CD4-positive, alpha-beta T cell (primary cell): ENCODE measurements around the gene IL17RE. TPM values are rescaled to one million over a fixed set of nuclear protein-coding genes. Genes with fewer than 3 reads are reported as not detected.

Experiments
- ATAC-seq: fragments of 200-7000 bp; cut with Tn5 transposase; one replicate; pipeline ENCODE4 v1.10.0; 2022; ENCODE audit warnings: mild to moderate bottlenecking; ENCODE audit not compliant: poor library complexity
- CTCF ChIA-PET: fragments of 350-600 bp; sonication (Branson Sonifier 250); formaldehyde crosslinking; loops from one replicate; lab custom pipeline; 2021; ENCODE audit warnings: antibody characterized with exemption, inconsistent platforms; lab: Charles Lee
- POLR2A ChIA-PET: fragments of 350-600 bp; sonication (Branson Sonifier 250); formaldehyde crosslinking; loops from one replicate; lab custom pipeline; 2021; ENCODE audit warnings: antibody characterized with exemption, inconsistent platforms; lab: Charles Lee
- DNase-seq, 14 experiments: peaks; one replicate each; pipeline ENCODE4 v3.0.0-alpha.2; 2013 to 2020; ENCODE audit warnings: mixed read lengths in 2 of 14
- H3K27ac ChIP-seq, 2 donors: one replicate each; pipeline versions ENCODE4 v1.5.1 to v1.7.0; 2013; ENCODE audit warnings: low read length in 2 of 2, low read depth in 1 of 2, mild to moderate bottlenecking in 1 of 2
- H3K27me3 ChIP-seq, 2 experiments: 1 replicate in 1 of 2; 2 replicates in 1 of 2; pipeline versions ENCODE4 v1.6.1 to v1.7.0; 2013; ENCODE audit warnings: low read length in 2 of 2, control low read depth in 1 of 2, mild to moderate bottlenecking in 1 of 2, moderate library complexity in 1 of 2; ENCODE audit not compliant: insufficient read depth in 2 of 2, control insufficient read depth in 1 of 2
- H3K36me3 ChIP-seq: one replicate; pipeline ENCODE4 v1.6.1; 2013; ENCODE audit warnings: low read length, control low read depth; ENCODE audit not compliant: insufficient read depth
- H3K4me1 ChIP-seq: one replicate; pipeline ENCODE4 v1.6.1; 2013; ENCODE audit warnings: low read length, control low read depth; ENCODE audit not compliant: insufficient read depth
- H3K4me3 ChIP-seq: one replicate; pipeline ENCODE4 v1.5.1; 2013; ENCODE audit warnings: mild to moderate bottlenecking, low read length, moderate library complexity
- H3K9me3 ChIP-seq, 2 experiments: 1 replicate in 1 of 2; 2 replicates in 1 of 2; pipeline versions ENCODE4 v1.6.1 to v1.7.0; 2013; ENCODE audit warnings: low read length in 2 of 2, mild to moderate bottlenecking in 2 of 2, control low read depth in 1 of 2, moderate library complexity in 1 of 2; ENCODE audit not compliant: control insufficient read depth in 1 of 2, insufficient read depth in 1 of 2
- H3K27ac Mint-ChIP-seq: one replicate; pipeline ENCODE4 v1.8.0; 2020; ENCODE audit warnings: mixed read lengths
- H3K27me3 Mint-ChIP-seq: one replicate; pipeline ENCODE4 v1.8.0; 2021; ENCODE audit warnings: mixed read lengths
- H3K36me3 Mint-ChIP-seq: one replicate; pipeline ENCODE4 v1.8.0; 2021; ENCODE audit warnings: low read depth, mixed read lengths
- H3K4me1 Mint-ChIP-seq: one replicate; pipeline ENCODE4 v1.8.0; 2021; ENCODE audit warnings: low read depth, mixed read lengths
- H3K4me3 Mint-ChIP-seq: one replicate; pipeline ENCODE4 v1.8.0; 2020; ENCODE audit warnings: mild to moderate bottlenecking, mixed read lengths
- H3K9me3 Mint-ChIP-seq: one replicate; pipeline ENCODE4 v1.8.0; 2020; ENCODE audit warnings: mixed read lengths
- CTCF ChIP-seq: fragments of 200-600 bp; IDR thresholded peaks from one replicate; pipeline ENCODE4 v1.8.0; 2022; ENCODE audit warnings: antibody characterized with exemption, mild to moderate bottlenecking
- intact Hi-C, 2 experiments: fragments of 100-400 bp; cut with DNase I in 1 of 2; cut with micrococcal nuclease in 1 of 2; formaldehyde crosslinking; loops; one replicate each; pipeline versions ENCODE4 v1.15.1 to v1.9.0; 2023 to 2025; cut with DNase I, micrococcal nuclease
- total RNA-seq, 174 experiments: library from RNA in 2 of 174; stranded (reverse) in 2 of 174; gene quantifications; one replicate each; pipeline ENCODE4 v1.2.3 and lab custom pipeline; 2021 to 2026

Gene IL17RE
- total RNA-seq, 2 experiments from 2014 or later: 1.4 to 1.6 TPM

GRCh38 chr3:9918261-9919038 lies 15.8 kb downstream of the IL17RE start:
- Histone ChIP-seq H3K27me3 (no peaks in the 10 kb centered on the region), H3K4me1 (peaks cover 26% of the 10 kb centered on the region), H3K4me3 (no peak overlapping the region), H3K9me3 (no peaks in the 10 kb centered on the region), H3K27ac (no peak overlapping the region), H3K36me3 (no peaks in the 10 kb centered on the region)
- no peak overlapping the region for H3K27ac Mint-ChIP-seq
- ATAC-seq (no peak), DNase-seq (no peak)
- H3K4me1 Mint-ChIP-seq: peaks cover 13% of the 10 kb centered on the region
- TF ChIP-seq CTCF: no peak
- CTCF ChIA-PET: no interaction called here
- no peaks in the 10 kb centered on the region for H3K9me3 Mint-ChIP-seq
- H3K36me3 Mint-ChIP-seq: no peaks in the 10 kb centered on the region
- POLR2A ChIA-PET: interaction anchor here (4.9 kb wide), 1 partner anchor 14 kb away, joined by 32 read pairs; the partner anchor contains the start of gene CRELD1
- no peak overlapping the region for H3K4me3 Mint-ChIP-seq
- no peaks in the 10 kb centered on the region for H3K27me3 Mint-ChIP-seq
- intact Hi-C loops: no loop called here

GRCh38 chr3:9928158-9928557 lies 25.5 kb downstream of the IL17RE start:
- no peaks in the 10 kb centered on the region for H3K9me3 ChIP-seq
- ChIA-PET CTCF (no interaction called here), POLR2A (no interaction called here)
- ATAC-seq (no peak), DNase-seq (no peak)
- H3K36me3 ChIP-seq: no peaks in the 10 kb centered on the region
- no peak overlapping the region for H3K4me3 ChIP-seq
- Mint-ChIP-seq H3K4me1 (peaks cover 26% of the 10 kb centered on the region), H3K27me3 (no peaks in the 10 kb centered on the region), H3K9me3 (no peaks in the 10 kb centered on the region), H3K4me3 (no peak overlapping the region), H3K27ac (no peak overlapping the region), H3K36me3 (no peaks in the 10 kb centered on the region)
- H3K4me1 ChIP-seq: peaks cover 17% of the 10 kb centered on the region
- H3K27ac ChIP-seq: no peak overlapping the region
- intact Hi-C loops: no loop called here
- TF ChIP-seq CTCF: no peak
- no peaks in the 10 kb centered on the region for H3K27me3 ChIP-seq

GRCh38 chr3:9930804-9931418 lies 28.3 kb downstream of the IL17RE start:
- ATAC-seq: no peak

More at GRCh38 chr3:9930804-9931418, 28.3 kb downstream of the IL17RE start:
- peaks cover 21% of the 10 kb centered on the region for H3K36me3 Mint-ChIP-seq
- H3K4me3 Mint-ChIP-seq: peak overlapping the region; percentile 87
- no peak for DNase-seq
- peak overlapping the region; percentile 99 for H3K27ac Mint-ChIP-seq
- Histone ChIP-seq H3K36me3 (peaks cover 6% of the 10 kb centered on the region), H3K4me1 (peaks cover 39% of the 10 kb centered on the region), H3K4me3 (no peak overlapping the region), H3K27me3 (no peaks in the 10 kb centered on the region), H3K27ac (no peak overlapping the region), H3K9me3 (no peaks in the 10 kb centered on the region)
- no peaks in the 10 kb centered on the region for H3K27me3 Mint-ChIP-seq
- TF ChIP-seq CTCF: no peak
- peaks cover 54% of the 10 kb centered on the region for H3K4me1 Mint-ChIP-seq
- intact Hi-C loops: loop anchor here (5.0 to 10.0 kb wide), 6 partner anchors 84 to 534 kb away; partner anchors contain the start of genes RPUSD3 (in 1 of the 2), SEC13 (in 1 of the 2), SETD5 (in 1 of the 2) and VHL (in 1 of the 2)
- POLR2A ChIA-PET: interaction anchor here (1.4 to 5.1 kb wide), 6 partner anchors 16 to 390 kb away, joined by 4 to 98 read pairs (median 38); partner anchors contain the start of genes ARPC4, EMC3, JAGN1 and SEC13
- H3K9me3 Mint-ChIP-seq: no peaks in the 10 kb centered on the region
- CTCF ChIA-PET: interaction anchor here (1.2 to 3.3 kb wide), 3 partner anchors 15 to 116 kb away, joined by 3 to 20 read pairs (median 6); partner anchors contain the start of gene JAGN1
